Measurements from ENCODE around the gene TIMP3. TPM values are rescaled to one million over a fixed set of nuclear protein-coding genes. Genes with fewer than 3 reads are reported as not detected.
A peak's percentile ranks its signal among the peaks of the same experiment; 100 is the strongest.

TIMP3 gene
- total RNA-seq, 2 experiments from 2014 or later: not detected

- ChIA-PET POLR2A (no interaction called here), CTCF (interaction anchor here (1.0 kb wide), 2 partner anchors 19 to 286 kb away, joined by 3 to 5 read pairs; no protein-coding TSS in a partner anchor)
- no peak for DNase-seq
- H3K4me1 Mint-ChIP-seq (ENCODE audit: low read depth): no peaks in the 10 kb centered on the region
- no peaks in the 10 kb centered on the region for H3K9me3 Mint-ChIP-seq
- no peaks in the 10 kb centered on the region for H3K36me3 Mint-ChIP-seq
- no peak overlapping the region for H3K4me3 Mint-ChIP-seq
- intact Hi-C loops (cut with micrococcal nuclease): no loop called here
- no peak overlapping the region for H3K27ac Mint-ChIP-seq
- peaks cover 19% of the 10 kb centered on the region for H3K27me3 Mint-ChIP-seq
Measured at GRCh38 chr22:32815059-32815458, 13.6 kb downstream of the TIMP3 start.

DNA sequence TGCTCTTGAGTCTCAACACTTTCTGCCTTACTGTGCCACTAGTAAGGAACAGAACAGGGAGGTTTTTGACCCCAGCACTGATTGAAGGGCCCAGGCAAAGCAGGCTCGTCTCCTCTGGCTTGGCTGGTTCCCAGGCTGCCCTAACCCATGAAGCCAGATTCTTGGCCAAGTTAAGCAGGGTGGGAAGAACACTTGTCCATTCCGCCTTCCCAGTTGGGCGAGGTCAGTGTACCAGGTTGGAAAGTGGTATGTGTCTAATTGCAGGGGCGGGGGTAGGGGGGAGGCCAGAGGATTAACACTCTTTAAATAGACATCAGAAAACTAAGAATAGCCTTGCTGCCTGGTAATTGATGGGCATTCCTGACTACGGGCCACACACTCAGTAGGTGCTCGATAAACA, 14.4 kb downstream of the TIMP3 start:
- H3K9me3 Mint-ChIP-seq: no peaks in the 10 kb centered on the region
- H3K4me3 Mint-ChIP-seq: no peak overlapping the region
- peaks cover 14% of the 10 kb centered on the region for H3K27me3 Mint-ChIP-seq
- no peak for DNase-seq
- no peak overlapping the region for H3K27ac Mint-ChIP-seq
- no peaks in the 10 kb centered on the region for H3K4me1 Mint-ChIP-seq (ENCODE audit: low read depth)
- H3K36me3 Mint-ChIP-seq: no peaks in the 10 kb centered on the region
- ChIA-PET POLR2A (no interaction called here), CTCF (interaction anchor here (1.0 kb wide), 1 partner anchor 287 kb away, joined by 5 read pairs; no protein-coding TSS in a partner anchor)
- intact Hi-C loops (cut with micrococcal nuclease): no loop called here

- intact Hi-C loops (cut with micrococcal nuclease): no loop called here
- Mint-ChIP-seq H3K27me3 (peaks cover 10% of the 10 kb centered on the region), H3K27ac (no peak overlapping the region), H3K4me1 (ENCODE audit: low read depth) (no peaks in the 10 kb centered on the region), H3K9me3 (no peaks in the 10 kb centered on the region), H3K4me3 (no peak overlapping the region), H3K36me3 (no peaks in the 10 kb centered on the region)
- no peak for DNase-seq
- CTCF ChIA-PET: no interaction called here
- POLR2A ChIA-PET: no interaction called here
Measured at GRCh38 chr22:32817137-32817730, 15.7 kb downstream of the TIMP3 start.

- Mint-ChIP-seq H3K27ac (no peak overlapping the region), H3K27me3 (peaks cover 10% of the 10 kb centered on the region), H3K36me3 (no peaks in the 10 kb centered on the region), H3K4me3 (no peak overlapping the region), H3K9me3 (no peaks in the 10 kb centered on the region), H3K4me1 (ENCODE audit: low read depth) (no peaks in the 10 kb centered on the region)
- intact Hi-C loops (cut with micrococcal nuclease): no loop called here
- DNase-seq: no peak
- ChIA-PET CTCF (no interaction called here), POLR2A (no interaction called here)
Measured at GRCh38 chr22:32818446-32819115, 17.1 kb downstream of the TIMP3 start.

DNA sequence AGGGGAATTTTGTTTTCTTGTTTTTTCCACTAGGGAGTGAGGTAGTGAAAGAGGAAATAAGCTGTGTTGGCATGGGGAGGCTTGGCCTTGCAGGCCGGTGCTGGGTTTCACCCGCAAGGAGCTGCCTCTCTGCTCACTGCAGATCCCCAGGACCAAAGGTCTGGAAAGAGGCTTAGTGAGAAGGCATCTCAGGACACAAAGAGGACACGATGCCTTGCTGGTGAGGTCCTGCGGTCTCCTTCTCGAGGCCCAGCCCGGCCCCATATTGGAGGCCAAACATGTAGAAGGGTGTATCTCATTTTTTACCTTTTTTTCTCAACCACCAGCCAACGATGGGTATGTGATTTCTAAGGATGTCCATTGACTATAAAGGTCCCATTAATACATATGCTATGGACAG, 17.6 kb downstream of the TIMP3 start:
- Mint-ChIP-seq H3K9me3 (no peaks in the 10 kb centered on the region), H3K4me3 (no peak overlapping the region), H3K27me3 (peaks cover 10% of the 10 kb centered on the region), H3K36me3 (no peaks in the 10 kb centered on the region), H3K27ac (no peak overlapping the region), H3K4me1 (ENCODE audit: low read depth) (no peaks in the 10 kb centered on the region)
- CTCF ChIA-PET: no interaction called here
- POLR2A ChIA-PET: no interaction called here
- intact Hi-C loops (cut with micrococcal nuclease): no loop called here
- no peak for DNase-seq

DNA sequence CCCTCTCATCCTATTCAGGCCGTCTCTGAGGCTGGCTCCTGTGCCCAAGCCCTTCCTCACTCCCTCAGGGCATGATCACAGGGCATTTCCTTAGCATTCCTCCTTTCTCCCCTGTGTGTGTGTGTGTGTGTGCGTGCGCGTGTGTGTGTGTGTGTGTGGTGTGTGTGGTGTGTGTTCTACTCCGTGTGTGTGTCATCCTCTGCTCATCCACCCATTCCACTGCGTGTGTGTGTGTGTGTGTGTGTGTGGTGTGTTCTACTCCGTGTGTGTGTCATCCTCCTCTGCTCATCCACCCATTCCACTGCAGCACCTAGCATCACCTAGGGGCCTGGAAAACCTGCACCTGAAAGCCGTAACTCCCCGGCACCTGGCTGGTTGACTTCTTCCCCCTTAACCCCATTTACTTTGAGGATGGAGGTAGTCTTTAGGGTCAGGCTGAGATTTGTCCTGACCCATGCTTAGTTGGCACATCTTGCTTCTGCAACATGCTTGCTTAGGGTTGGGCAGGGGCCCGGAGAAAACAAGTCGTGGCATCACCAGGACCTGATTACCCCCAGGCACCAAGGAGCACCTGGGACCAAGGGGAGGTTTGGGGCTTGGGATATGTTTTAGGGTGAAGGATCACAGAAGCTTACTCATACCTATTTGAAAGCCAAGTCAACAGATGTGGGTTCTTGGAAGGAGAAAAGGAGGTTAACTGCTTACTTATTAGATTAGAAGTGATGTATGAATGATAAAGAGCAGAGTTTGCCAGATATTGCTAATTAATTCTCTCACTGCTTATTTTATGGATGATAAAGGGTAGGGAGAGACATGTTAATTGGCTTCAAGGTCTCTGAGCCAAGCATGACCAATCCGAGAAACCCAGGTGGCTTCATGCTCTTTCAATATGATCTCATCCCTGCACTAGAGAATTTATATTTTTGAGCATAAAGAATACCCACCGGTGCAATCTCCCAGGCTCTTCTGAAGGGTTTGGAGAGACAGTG, 18.9 kb downstream of the TIMP3 start:
- no peaks in the 10 kb centered on the region for H3K4me1 Mint-ChIP-seq (ENCODE audit: low read depth)
- ChIA-PET CTCF (no interaction called here), POLR2A (no interaction called here)
- H3K36me3 Mint-ChIP-seq: no peaks in the 10 kb centered on the region
- H3K4me3 Mint-ChIP-seq: no peak overlapping the region
- H3K27me3 Mint-ChIP-seq: peaks cover 10% of the 10 kb centered on the region
- no peaks in the 10 kb centered on the region for H3K9me3 Mint-ChIP-seq
- no peak overlapping the region for H3K27ac Mint-ChIP-seq
- intact Hi-C loops (cut with micrococcal nuclease): no loop called here
- no peak for DNase-seq

- H3K36me3 Mint-ChIP-seq: no peaks in the 10 kb centered on the region
- no peak overlapping the region for H3K27ac Mint-ChIP-seq
- ChIA-PET CTCF (no interaction called here), POLR2A (no interaction called here)
- no peak for DNase-seq
- peaks cover 10% of the 10 kb centered on the region for H3K27me3 Mint-ChIP-seq
- no peaks in the 10 kb centered on the region for H3K4me1 Mint-ChIP-seq (ENCODE audit: low read depth)
- no peak overlapping the region for H3K4me3 Mint-ChIP-seq
- H3K9me3 Mint-ChIP-seq: no peaks in the 10 kb centered on the region
- intact Hi-C loops (cut with micrococcal nuclease): no loop called here
Measured at GRCh38 chr22:32822179-32822877, 20.8 kb downstream of the TIMP3 start.

GRCh38 chr22:32823024-32823730, 21.7 kb downstream of the TIMP3 start:
- Mint-ChIP-seq H3K27ac (no peak overlapping the region), H3K9me3 (no peaks in the 10 kb centered on the region), H3K36me3 (no peaks in the 10 kb centered on the region), H3K4me3 (no peak overlapping the region), H3K4me1 (ENCODE audit: low read depth) (no peaks in the 10 kb centered on the region), H3K27me3 (peaks cover 6% of the 10 kb centered on the region)
- DNase-seq: peak; percentile 22
- POLR2A ChIA-PET: no interaction called here
- intact Hi-C loops (cut with micrococcal nuclease): no loop called here
- CTCF ChIA-PET: no interaction called here

DNA sequence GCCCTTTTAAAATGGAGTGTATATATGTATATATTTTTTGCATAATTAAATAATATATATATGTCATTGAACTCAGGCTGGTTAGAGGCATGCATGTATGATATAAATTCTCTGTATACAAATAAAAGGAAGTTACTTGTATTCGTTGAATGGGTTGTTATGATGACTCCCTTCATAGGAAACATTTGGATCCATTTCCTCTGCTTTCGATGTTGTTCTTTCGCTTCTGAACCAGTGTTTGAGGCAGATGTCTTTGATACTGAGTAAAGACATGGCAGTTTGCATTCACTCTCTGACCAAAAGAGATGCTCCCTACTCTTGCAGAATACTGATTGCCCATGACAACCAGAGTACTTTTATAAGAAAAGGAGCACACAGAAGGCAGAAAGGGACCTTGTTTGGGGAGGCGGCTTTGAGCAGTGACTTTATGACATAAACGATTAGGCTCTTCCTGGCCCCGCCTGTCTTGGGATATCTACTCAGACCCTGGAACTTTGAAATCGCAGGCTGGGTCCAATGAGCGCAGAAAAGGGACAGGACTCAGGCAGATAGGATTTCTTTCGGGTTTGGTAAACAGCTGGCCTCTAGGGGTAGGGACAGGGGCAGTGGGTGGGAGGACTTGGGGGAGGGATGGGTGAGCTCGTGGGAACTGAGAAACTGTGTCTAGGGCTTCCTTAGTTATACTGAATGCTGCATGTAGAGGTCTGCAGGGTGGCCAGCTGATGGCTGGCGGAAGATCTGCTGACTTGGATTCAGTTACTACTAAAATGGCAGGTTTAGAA, 23.2 kb downstream of the TIMP3 start:
- DNase-seq: no peak
- ChIA-PET POLR2A (no interaction called here), CTCF (interaction anchor here (0.8 kb wide), 1 partner anchor 28 kb away, joined by 3 read pairs; no protein-coding TSS in a partner anchor)
- Mint-ChIP-seq H3K4me1 (ENCODE audit: low read depth) (no peaks in the 10 kb centered on the region), H3K27me3 (peaks cover 5% of the 10 kb centered on the region), H3K9me3 (no peaks in the 10 kb centered on the region), H3K4me3 (no peak overlapping the region), H3K36me3 (no peaks in the 10 kb centered on the region), H3K27ac (no peak overlapping the region)
- intact Hi-C loops (cut with micrococcal nuclease): no loop called here

- POLR2A ChIA-PET: no interaction called here
- intact Hi-C loops (cut with micrococcal nuclease): no loop called here
- no peaks in the 10 kb centered on the region for H3K4me1 Mint-ChIP-seq (ENCODE audit: low read depth)
- H3K27me3 Mint-ChIP-seq: peaks cover under 1% of the 10 kb centered on the region
- no peaks in the 10 kb centered on the region for H3K9me3 Mint-ChIP-seq
- H3K27ac Mint-ChIP-seq: no peak overlapping the region
- CTCF ChIA-PET: interaction anchor here (0.8 kb wide), 2 partner anchors 187 to 297 kb away, joined by 3 read pairs; no protein-coding TSS in a partner anchor
- no peak for DNase-seq
- H3K36me3 Mint-ChIP-seq: no peaks in the 10 kb centered on the region
- no peak overlapping the region for H3K4me3 Mint-ChIP-seq
Measured at GRCh38 chr22:32826537-32826936, 25.0 kb downstream of the TIMP3 start.

GRCh38 chr22:32827049-32827602, 25.6 kb downstream of the TIMP3 start:
- Mint-ChIP-seq H3K27ac (no peak overlapping the region), H3K4me3 (no peak overlapping the region), H3K27me3 (no peaks in the 10 kb centered on the region), H3K9me3 (no peaks in the 10 kb centered on the region), H3K4me1 (ENCODE audit: low read depth) (no peaks in the 10 kb centered on the region), H3K36me3 (no peaks in the 10 kb centered on the region)
- intact Hi-C loops (cut with micrococcal nuclease): no loop called here
- POLR2A ChIA-PET: no interaction called here
- CTCF ChIA-PET: interaction anchor here (0.8 to 1.3 kb wide), 3 partner anchors 9 to 297 kb away, joined by 3 to 9 read pairs (median 3); no protein-coding TSS in a partner anchor
- no peak for DNase-seq

Data from activated CD4-positive, alpha-beta memory T cell treated with anti-CD3 and anti-CD28 coated beads for 36 hours (primary cell).